Measurements from ENCODE around the gene CPS1.

CPS1 gene

DNA sequence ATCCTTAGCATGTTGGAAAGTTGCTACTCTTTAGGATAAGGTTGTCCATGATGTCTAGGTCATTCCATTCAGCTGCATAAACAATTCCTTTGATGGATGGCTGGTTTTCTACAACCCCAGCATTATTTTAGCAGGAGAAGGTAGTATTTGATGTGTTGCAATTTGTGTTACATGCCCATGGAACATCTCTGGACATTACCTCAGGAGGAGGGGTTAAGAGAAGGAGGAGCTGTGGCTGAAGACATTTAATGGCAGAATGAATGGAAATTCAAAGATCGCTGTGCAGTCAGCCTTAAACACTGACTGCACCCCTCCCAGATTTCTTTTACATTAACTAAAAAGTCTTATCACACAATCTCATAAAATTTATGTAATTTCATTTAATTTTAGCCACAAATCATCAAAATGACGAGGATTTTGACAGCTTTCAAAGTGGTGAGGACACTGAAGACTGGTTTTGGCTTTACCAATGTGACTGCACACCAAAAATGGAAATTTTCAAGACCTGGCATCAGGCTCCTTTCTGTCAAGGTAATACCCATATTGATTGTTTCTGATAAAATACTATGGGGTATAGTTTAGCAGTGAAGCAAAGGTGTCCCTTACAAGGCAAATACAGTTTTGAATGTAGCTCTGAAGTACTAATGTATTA lies at the start of gene CPS1:
Gene CPS1 (plus strand): TSS at position 271 of the 652 bp plus-strand sequence. CDS start 135 bp downstream, at position 406.
- no peak for DNase-seq

DNA sequence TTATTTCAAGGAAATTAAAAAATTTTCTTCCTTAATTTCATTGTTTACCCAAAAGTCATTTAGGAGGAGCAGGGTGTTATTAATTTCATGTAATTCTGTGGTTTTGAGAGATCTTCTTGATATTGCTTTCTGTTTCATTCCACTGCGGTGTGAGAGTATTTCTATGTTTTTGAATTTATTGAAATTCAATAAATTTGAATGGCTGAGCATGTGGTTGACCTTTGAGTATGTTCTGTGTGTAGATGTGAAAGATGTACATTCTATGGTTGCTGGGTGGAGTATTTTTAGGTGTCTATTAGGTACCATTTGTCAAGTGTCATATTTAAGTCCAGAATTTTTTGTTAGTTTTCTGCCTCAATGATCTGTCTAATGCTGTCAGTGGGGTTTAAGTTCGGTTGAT lies 40.5 kb upstream of the CPS1 start:
- no peak for DNase-seq

GRCh38 chr2:210517264-210517663 lies 39.1 kb upstream of the CPS1 start:
- DNase-seq: no peak

DNA sequence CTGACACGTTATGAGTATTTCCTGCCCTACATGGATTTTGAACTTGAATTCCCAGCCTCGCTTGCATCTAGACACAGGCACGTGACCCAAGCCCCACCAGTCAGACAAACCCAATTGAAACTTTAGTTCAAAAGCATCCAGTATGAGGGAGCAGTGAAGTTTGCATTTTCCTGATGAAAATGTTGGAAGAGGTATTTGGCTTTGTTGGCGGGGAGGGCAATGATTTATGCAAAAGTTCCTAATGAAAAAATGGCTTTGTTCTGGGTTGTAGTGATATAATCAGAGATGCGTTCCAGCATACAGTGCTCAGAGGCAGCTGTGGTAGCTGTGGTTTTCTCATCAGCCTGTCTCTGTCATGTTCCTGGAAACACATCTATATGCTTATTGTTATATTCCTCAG lies 36.8 kb upstream of the CPS1 start:
- DNase-seq: no peak

DNA sequence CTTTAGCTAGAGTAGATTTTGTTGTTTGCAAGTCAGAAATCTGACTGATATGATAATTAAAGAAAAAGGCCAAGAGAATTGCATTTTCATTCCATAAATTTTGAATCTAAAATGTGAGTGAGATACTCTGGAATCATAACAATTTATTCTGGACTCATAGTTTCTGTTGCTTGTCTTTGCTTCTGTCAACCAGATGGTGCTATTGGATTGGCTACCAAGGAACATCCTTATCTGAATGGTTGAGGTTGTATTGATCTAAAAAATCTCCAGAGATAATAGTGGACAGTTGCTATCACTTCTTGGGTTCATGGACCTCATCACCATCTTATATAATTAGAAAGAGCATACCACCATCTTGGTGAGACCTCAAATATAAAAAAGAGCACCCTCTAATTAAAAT lies 34.0 kb upstream of the CPS1 start:
- DNase-seq: no peak

DNA sequence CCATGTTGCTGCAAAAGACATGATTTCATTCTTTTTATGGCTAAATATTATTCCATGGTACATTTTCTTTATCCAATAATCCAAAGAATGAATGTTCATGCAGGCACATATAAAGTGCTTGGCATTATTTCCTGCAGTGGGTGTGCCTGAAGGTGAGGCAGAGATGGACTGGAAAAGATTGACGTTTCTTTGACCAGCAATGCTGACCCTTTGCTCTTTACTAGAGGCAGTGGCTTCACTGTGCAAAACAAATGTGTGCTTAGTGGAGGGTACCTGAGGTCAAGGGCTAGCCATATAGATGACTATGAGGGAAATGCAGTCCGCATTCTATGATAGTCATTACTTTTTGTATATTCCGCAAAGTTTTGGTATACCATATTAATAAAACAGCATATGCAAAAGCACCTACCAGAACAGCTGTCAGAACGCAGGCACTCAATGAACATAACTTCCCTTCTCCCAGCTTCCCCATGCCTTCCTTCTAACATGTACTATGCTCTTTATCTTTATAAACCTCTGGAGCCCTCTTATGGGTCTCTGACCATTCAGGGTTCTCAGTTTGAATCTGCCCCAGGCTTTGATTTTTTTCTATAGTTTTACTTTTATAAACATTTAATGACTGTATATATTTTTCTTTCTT lies 32.6 kb upstream of the CPS1 start:
- DNase-seq: no peak

- DNase-seq: no peak
Measured at GRCh38 chr2:210524533-210524932, 31.9 kb upstream of the CPS1 start.

DNA sequence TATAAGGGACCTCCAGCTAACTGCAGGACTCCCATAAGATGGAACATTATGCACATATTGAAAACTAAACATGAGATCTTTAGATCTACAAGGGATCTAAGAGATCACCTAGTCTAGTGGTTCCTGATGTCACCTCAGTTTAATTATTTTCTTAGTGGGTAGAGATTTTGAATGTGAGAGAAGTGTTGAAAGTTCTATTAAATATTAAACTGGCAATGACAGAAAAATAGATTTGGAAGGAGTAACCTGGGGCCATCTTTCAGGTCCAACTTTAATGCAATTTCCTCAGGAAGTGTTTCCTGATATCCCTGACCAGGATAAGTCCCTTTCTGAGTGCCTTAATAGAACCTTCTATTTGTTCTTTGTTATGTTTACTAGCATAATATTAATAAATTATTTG lies 29.1 kb upstream of the CPS1 start:
- no peak for DNase-seq

GRCh38 chr2:210528716-210529115 lies 27.7 kb upstream of the CPS1 start:
- no peak for DNase-seq

DNA sequence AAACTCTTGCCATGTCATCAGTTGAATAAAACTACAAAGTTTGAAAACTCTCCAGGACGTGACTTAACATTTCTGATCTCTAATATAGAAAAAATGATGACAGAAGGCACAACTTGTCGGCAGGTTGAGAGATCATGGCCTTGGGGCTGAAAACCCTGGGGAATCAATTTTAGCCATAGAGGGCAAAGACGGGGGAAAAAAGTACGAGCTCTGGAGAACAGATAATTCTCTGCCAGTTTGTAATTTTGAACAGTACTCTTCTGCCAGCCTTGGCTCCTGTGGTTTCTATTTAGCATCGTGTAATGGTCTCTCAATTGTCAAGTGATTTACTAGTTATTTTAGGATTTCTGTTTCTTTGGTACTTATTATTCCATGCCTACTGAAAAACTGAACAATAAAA lies 25.3 kb upstream of the CPS1 start:
- no peak for DNase-seq

DNA sequence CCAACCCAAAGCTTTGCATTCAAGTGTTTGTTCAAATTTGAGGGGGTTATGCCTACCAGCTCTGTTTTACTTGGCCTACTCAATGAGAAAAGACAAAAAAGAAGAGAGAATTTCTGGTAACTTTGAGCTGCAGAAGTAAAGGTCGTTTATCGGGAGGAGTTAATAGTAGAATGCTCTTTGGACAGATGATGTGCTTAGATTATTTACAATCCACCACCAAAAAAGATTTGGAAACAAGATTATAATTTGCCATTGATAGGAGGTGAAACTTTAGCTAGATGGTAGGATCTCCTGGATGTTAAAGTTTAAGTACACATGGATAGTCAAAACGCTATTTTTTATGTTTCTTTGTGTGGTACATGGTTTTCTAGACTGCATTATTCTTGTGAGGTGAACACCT lies 24.9 kb upstream of the CPS1 start:
- DNase-seq: no peak

GRCh38 chr2:210533389-210533788 lies 23.0 kb upstream of the CPS1 start:
- DNase-seq: no peak

DNA sequence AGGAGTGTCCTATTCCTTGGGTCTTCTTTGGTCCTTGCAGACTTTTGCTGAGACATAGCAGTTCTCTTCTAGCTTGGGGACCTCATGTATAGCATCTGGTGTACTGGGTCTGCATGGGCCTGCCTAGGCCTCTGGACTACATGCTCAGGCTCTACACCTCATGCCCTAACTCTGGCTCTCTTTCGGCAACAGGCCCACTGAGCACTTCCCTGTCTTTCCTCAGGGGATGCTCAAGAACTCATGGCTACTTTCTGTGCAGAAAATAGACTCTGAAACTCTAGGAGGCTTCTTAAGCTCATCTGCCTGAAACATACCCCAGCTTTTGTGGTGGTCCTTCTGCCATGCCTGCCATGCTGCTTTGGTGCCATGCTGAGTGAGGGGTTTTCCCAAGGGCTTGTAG lies 21.5 kb upstream of the CPS1 start:
- no peak for DNase-seq

DNA sequence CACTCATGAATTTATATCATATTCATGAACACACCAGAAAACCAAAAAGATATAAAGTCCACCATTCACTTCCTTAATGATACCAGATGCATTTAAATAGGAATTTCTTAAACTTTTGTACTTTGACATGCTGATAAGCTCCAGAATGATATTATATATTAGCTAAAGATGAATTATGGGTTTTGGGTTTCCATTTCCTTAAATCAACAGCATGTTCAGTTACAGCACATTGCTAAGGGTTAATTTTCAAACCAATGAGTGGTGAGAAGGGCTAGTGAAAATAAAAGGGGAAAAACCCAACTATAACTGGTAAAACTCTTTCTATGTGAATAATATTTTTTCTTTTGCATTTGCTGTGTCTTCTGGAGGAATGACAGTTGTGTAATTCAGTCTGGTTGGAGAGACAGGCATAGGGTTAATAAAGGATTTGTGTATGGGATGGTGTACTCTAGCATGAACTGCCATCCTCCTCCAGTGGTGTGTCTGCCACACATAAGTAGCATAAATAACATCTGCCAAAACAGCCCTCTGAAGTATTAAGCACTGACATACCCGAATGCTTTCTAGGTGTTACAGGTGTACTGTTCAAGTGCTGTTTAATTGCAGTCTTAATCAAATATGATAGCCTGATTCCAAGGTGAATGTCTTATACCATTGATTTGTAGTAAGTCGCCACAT lies 19.3 kb upstream of the CPS1 start:
- DNase-seq: no peak

GRCh38 chr2:210539035-210539434 lies 17.4 kb upstream of the CPS1 start:
- no peak for DNase-seq

DNA sequence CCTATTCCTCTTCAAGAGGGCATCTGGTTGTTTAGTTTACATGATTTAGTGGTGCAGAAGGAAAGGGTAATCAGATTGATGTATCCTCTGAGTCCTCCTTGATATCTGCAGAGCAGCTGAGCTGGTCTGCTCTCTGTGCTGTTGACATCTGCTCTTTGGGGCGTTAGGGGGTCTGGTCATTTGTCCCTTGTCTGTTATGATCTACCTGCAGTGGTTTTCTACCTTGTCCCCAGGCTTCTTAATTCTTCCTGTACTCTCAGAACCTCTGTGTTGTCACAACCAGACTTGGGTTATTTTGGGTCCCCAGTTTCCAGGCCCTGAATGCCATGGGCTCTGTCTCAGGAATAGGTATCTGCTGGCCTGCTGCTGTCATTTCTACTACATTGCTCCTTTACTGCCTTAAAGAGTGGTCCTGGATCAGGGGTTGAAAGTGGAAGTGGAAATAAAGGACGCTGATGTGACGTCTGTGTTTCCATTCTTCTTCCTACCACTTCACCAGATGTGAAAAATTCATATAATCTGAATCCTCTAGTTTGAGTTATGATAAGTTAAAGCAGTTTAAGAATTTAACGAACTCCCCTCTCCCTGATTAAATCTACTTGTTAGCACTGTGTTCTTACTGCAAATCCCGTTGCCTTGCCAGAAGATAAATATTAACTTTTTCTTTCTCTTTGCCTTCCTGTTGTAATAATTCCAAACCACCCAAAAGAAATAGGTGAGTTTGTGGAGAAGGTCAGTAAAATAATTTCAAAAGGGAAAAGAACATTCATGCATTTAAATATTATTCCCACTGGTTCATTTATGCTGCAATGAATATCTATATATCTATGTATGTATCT lies 16.6 kb upstream of the CPS1 start:
- no peak for DNase-seq

DNA sequence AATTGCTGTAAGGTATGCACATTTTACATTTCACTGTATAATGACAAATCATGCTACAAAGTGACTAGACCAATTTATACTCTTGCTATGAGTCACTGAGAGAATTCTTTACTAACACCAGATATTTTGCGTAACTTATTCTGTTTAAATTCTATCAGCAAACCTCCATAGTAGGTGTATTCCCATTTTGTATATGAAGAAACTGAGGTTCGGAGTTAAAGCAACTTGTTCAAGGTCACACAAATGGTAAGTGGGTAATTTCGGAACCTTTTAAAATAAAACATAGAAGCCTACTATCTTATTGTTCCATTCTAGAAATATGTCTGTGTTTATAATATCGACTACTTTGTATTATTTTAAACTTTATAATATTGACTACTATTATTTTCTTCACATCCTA lies 15.9 kb upstream of the CPS1 start:
- no peak for DNase-seq

DNA sequence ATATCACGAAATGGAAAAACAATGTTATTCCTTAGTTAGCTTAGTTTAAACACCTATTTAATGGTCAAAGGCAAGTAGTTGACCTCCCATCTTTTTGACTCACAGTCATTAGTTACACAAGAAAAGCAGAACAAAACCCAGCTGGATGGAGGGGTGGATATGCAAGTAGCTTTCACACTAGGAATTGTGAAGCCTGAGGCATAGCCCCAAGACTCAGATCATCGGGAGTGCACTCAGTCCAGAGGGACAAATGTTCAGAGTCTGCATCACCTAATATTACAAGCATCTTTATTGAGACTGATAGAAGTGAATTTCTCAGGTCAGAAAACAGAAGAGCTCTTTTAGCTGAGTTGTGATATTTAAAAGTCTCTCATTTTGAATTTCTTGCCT lies 15.5 kb upstream of the CPS1 start:
- DNase-seq: no peak

- no peak for DNase-seq
Measured at GRCh38 chr2:210541290-210541902, 15.0 kb upstream of the CPS1 start.

DNA sequence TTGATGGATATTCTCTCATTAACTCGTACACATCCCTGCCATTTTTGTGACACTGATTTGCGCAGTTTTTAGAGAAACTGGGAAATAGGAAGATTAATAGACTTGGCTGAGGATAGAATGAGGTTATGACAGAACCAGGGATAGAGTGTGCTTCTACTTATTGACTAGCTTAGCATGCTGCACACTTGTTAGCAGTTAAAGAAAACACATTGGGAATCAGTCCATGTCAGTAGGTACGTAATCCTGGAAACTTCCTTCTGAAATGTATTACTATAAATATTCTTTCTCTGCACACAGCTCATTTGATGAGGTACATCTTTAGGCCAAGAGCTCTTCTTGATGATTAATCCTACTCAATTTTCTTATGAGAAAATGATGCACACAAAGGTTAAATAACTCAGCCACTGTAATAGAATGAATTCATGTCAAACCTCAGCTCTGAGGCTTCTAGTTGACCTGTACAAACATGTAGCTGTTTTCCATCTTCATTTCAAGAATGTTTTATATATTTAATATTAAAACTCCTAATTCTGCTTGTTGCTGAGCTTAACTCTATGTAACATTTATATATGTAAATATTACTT lies 12.3 kb upstream of the CPS1 start:
- DNase-seq: no peak

DNA sequence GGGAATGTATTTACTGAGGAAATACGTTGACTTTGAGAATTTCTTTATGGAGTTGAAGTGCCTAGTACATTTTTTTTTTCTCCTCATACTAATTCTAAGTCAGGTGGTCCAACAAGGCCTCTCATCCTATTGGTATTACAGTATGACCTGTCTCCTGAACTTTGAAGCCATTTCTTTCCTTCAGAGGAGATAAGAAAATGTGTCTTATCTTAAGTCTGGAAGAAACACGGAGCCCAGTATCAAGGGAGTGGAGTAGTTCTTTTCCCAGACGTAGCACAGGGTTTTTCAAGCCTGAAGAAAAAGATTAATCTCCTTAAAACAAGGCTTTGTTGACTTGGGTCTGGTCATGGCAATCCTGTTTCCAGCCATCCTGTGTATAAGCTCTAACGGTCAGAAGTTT lies 11.6 kb upstream of the CPS1 start:
- no peak for DNase-seq

- DNase-seq: no peak
Measured at GRCh38 chr2:210546424-210547208, 9.8 kb upstream of the CPS1 start.
